ENCODE data around the gene RNF181. TPM values are rescaled to one million over a fixed set of nuclear protein-coding genes. Genes with fewer than 3 reads are reported as not detected.
A peak's percentile ranks its signal among the peaks of the same experiment; 100 is the strongest.

RNF181 gene
- total RNA-seq, 4 donors from 2014 or later = 73.4 to 182 (median 134) TPM

GRCh38 chr2:85577386-85578242 lies 17.9 kb upstream of the RNF181 start, which contains the start of gene VAMP8:
Gene VAMP8 (plus strand): TSS chr2:85577586. CDS start chr2:85577647, 61 bp downstream.
- DNase-seq = peak; percentile 84 to 94 (median 91)
- TF ChIP-seq, protein P1, sequence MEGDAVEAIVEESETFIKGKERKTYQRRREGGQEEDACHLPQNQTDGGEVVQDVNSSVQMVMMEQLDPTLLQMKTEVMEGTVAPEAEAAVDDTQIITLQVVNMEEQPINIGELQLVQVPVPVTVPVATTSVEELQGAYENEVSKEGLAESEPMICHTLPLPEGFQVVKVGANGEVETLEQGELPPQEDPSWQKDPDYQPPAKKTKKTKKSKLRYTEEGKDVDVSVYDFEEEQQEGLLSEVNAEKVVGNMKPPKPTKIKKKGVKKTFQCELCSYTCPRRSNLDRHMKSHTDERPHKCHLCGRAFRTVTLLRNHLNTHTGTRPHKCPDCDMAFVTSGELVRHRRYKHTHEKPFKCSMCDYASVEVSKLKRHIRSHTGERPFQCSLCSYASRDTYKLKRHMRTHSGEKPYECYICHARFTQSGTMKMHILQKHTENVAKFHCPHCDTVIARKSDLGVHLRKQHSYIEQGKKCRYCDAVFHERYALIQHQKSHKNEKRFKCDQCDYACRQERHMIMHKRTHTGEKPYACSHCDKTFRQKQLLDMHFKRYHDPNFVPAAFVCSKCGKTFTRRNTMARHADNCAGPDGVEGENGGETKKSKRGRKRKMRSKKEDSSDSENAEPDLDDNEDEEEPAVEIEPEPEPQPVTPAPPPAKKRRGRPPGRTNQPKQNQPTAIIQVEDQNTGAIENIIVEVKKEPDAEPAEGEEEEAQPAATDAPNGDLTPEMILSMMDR (IDR thresholded peaks at IDR 0.05) = peak in 1 of 6 experiments; percentile 11
- peak; percentile 50 to 66 for TF ChIP-seq POLR2A (IDR thresholded peaks at IDR 0.05)
- H3K36me3 ChIP-seq = peaks cover 0 to 10% (median 0%) of the 10 kb centered on the region in 3 donors
- no peaks in the 10 kb centered on the region for H3K27me3 ChIP-seq
- peak within 1 kb of the TSS; percentile 44 to 66 (median 51) for H3K4me3 ChIP-seq
- no peaks in the 10 kb centered on the region for H3K9me3 ChIP-seq
- peaks cover 0 to 25% (median 1%) of the 10 kb centered on the region in 4 donors for H3K4me1 ChIP-seq
- peak within 1 kb of the TSS; percentile 76 to 86 (median 84) for H3K27ac ChIP-seq

GRCh38 chr2:85578243-85579180 lies 17.0 kb upstream of the RNF181 start:
- Histone ChIP-seq H3K4me3 (peak overlapping the region; percentile 44 to 66 (median 51)), H3K36me3 (peaks cover 0 to 10% (median 0%) of the 10 kb centered on the region in 3 donors), H3K4me1 (peaks cover 0 to 34% (median 2%) of the 10 kb centered on the region in 4 donors), H3K9me3 (no peaks in the 10 kb centered on the region), H3K27me3 (no peaks in the 10 kb centered on the region), H3K27ac (peak overlapping the region; percentile 76 to 86 (median 84))
- TF ChIP-seq, protein P1 (IDR thresholded peaks at IDR 0.05) = no peak
- no peak for TF ChIP-seq POLR2A (IDR thresholded peaks at IDR 0.05)
- DNase-seq = peak; percentile 61 to 78 (median 67)

DNA sequence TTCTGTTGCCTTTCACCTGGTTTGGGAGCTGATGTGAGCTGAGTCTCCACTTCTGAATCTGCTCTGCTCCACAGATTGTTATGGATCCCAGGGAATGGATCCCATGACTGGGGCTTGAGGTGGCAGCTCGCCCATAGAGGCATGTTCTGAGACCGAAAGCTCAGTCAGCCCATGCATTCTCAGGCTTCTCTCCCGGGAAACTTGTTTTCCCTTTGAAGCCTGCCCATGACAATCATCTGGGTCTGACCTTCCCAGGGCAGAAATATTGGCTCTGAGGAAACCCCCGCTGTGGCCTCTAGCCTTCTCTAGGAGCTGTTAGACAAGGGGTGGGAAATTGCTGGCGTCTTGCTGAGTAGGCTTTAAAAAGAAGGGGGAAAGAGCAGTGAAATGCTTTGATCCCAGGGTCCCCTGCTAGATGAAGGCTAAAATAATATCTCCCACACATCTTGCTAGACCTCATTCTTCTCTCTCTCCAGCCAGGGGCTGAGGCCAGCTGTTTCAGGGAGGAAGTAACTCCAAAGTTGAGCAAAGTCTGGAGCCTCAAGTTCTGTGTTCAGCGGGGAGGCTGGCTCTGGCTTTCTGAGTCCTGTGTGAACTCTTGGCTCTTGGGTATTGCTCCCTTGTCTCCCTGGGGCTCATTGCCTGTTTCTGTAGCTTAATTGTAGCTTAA lies 16.1 kb upstream of the RNF181 start:
- no peak for DNase-seq
- peak overlapping the region; percentile 76 to 86 (median 84) for H3K27ac ChIP-seq
- peak overlapping the region in 2 of 4 donors; percentile 55 to 66 for H3K4me3 ChIP-seq
- H3K27me3 ChIP-seq = no peaks in the 10 kb centered on the region
- no peak for TF ChIP-seq POLR2A (IDR thresholded peaks at IDR 0.05)
- TF ChIP-seq, protein P1 (IDR thresholded peaks at IDR 0.05) = no peak
- no peaks in the 10 kb centered on the region for H3K9me3 ChIP-seq
- peaks cover 3 to 43% (median 6%) of the 10 kb centered on the region in 4 donors for H3K4me1 ChIP-seq
- H3K36me3 ChIP-seq = peaks cover 0 to 10% (median 0%) of the 10 kb centered on the region in 3 donors

DNA sequence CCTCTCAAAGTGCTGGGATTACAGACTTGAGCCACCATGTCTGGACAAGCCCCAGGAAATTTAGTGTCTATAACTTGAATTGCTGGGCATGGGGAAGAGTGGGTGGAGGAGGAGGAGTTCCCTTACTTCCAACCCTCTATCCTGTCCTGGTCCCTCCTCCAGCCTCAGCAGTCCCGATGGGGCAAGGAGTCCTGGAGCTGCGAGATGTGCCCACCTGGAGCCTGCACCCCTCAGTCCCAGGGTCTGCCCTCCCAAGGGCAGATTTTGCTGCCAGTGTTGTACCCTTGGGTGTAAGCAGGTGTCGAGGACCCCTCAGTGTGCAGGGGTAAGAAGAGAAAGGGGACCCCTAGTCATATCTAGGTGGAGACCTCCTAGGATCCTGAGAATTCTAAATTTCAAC lies 15.3 kb upstream of the RNF181 start:
- Histone ChIP-seq H3K9me3 (no peaks in the 10 kb centered on the region), H3K27me3 (no peaks in the 10 kb centered on the region), H3K4me3 (no peak overlapping the region), H3K36me3 (peaks cover 0 to 10% (median 0%) of the 10 kb centered on the region in 3 donors), H3K4me1 (peaks cover 5 to 51% (median 9%) of the 10 kb centered on the region in 4 donors), H3K27ac (peak overlapping the region in 1 of 4 donors; percentile 4)
- TF ChIP-seq, protein P1 (IDR thresholded peaks at IDR 0.05) = no peak
- no peak for TF ChIP-seq POLR2A (IDR thresholded peaks at IDR 0.05)
- no peak for DNase-seq

DNA sequence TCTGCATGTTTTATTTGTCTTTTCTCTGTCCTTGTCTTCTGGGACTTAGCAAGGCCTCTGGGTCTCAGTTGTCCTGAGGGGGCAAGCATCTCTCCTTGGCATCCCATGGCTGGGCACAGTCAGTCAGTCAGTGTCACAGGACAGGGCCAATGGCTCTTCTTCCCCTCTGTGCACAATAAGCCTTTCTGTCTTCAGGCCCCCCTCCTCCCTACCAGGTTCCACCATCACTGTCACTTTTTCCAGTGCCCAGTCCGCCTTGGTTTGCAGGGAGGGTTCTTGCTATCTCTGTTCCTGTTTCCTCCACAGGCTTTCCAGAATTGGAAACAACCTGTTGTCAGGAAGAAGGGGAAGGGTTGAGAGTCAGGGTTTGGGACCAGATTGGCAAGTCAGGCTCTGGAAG lies 13.1 kb upstream of the RNF181 start:
- Histone ChIP-seq H3K27me3 (no peaks in the 10 kb centered on the region), H3K36me3 (peaks cover 0 to 10% (median 0%) of the 10 kb centered on the region in 3 donors), H3K9me3 (no peaks in the 10 kb centered on the region), H3K27ac (no peak overlapping the region), H3K4me3 (no peak overlapping the region), H3K4me1 (peaks cover 9 to 63% (median 14%) of the 10 kb centered on the region in 4 donors)
- TF ChIP-seq POLR2A (IDR thresholded peaks at IDR 0.05) = no peak
- TF ChIP-seq, protein P1 (IDR thresholded peaks at IDR 0.05) = no peak
- no peak for DNase-seq

Data from Peyer's patch (tissue), 4 donors.